ENCODE data around the gene HPS4. TPM values are rescaled to one million over a fixed set of nuclear protein-coding genes. Genes with fewer than 3 reads are reported as not detected.

The HPS4 gene
- total and polyA plus RNA-seq, 2 of the 8 experiments (the other 6 are each of a cell fraction or from before 2014, with no cell fraction given), result 28.0 to 35.2 TPM

- CTCF ChIA-PET (ENCODE audit: partially characterized antibody), result interaction anchor here (0.8 to 3.2 kb wide), 7 partner anchors 8 to 86 kb away, joined by 3 to 19 read pairs (median 4); no protein-coding TSS in a partner anchor
- H4K20me1 ChIP-seq (replicated peaks in 1 of 2; ENCODE audit: control insufficient read depth in 1 of 2, insufficient read depth in 2 of 2, low read length in 2 of 2), result peaks cover 0 to 5% of the 10 kb centered on the region in 2 experiments
- no peaks in the 10 kb centered on the region for H3K79me1 ChIP-seq (ENCODE audit: low read depth, low read length)
- H3K4me2 ChIP-seq (ENCODE audit: insufficient read depth in 1 of 2, low read depth in 2 of 2, low read length in 2 of 2), result no peak overlapping the region
- H2AK5ac ChIP-seq (ENCODE audit: low read depth, low read length), result no peak overlapping the region
- H2AFZ ChIP-seq (ENCODE audit: low read length), result no peak overlapping the region
- no peak for FAIRE-seq
- POLR2A ChIA-PET (ENCODE audit: partially characterized antibody), result interaction anchor here (1.8 kb wide), 1 partner anchor 29 kb away, joined by 7 read pairs; no protein-coding TSS in a partner anchor
- no peak overlapping the region for H2BK120ac ChIP-seq (replicated peaks; ENCODE audit: low read depth, low read length)
- no peak overlapping the region for H4K91ac ChIP-seq (replicated peaks; ENCODE audit: insufficient read length, low read length)
- H3K4me1 ChIP-seq (replicated peaks in 1 of 4; ENCODE audit: control insufficient read depth in 3 of 4, insufficient read depth in 4 of 4, low read length in 3 of 4), result no peaks in the 10 kb centered on the region
- no peak overlapping the region for H3K4me3 ChIP-seq (ENCODE audit: extremely low read depth in 1 of 4, insufficient read depth in 2 of 4, low read depth in 3 of 4, low read length in 4 of 4)
- 96% methylated on average over 7 of the region's 9 CpGs; no CpG with 5 or more reads in 1 of the 2 experiments for WGBS, 2 experiments (ENCODE audit: extremely low coverage in 1 of 2, insufficient coverage in 1 of 2, insufficient read length in 1 of 2, insufficient replicate concordance in 2 of 2, low coverage in 1 of 2, low lambda C conversion rate in 2 of 2, missing lambda C conversion rate in 1 of 2)
- no peak overlapping the region for H3K23ac ChIP-seq (ENCODE audit: insufficient read length)
- H2BK15ac ChIP-seq (ENCODE audit: low read length), result no peak overlapping the region
- H3K27ac ChIP-seq (ENCODE audit: low read depth, low read length), result no peak overlapping the region
- no peak overlapping the region for H3K56ac ChIP-seq (replicated peaks; ENCODE audit: insufficient read length, low read depth, low read length)
- H3K27me3 ChIP-seq (replicated peaks in 1 of 4; ENCODE audit: control insufficient read depth in 3 of 4, extremely low read depth in 1 of 4, insufficient read depth in 3 of 4, low read length in 3 of 4), result no peaks in the 10 kb centered on the region
- H2BK20ac ChIP-seq (ENCODE audit: low read length), result no peak overlapping the region
- H3K18ac ChIP-seq (ENCODE audit: extremely low read depth, low read length), result no peak overlapping the region
- H3K14ac ChIP-seq (ENCODE audit: insufficient read length), result no peak overlapping the region
- peaks cover 4 to 47% (median 15%) of the 10 kb centered on the region in 4 experiments; a peak in 6 of 8 replicates for H3K36me3 ChIP-seq (ENCODE audit: control insufficient read depth in 2 of 4, insufficient read depth in 4 of 4, low read length in 3 of 4)
- no peak overlapping the region for H4K5ac ChIP-seq (ENCODE audit: insufficient read length, low read depth, low read length)
- no peak overlapping the region for H2BK12ac ChIP-seq (ENCODE audit: low read depth, low read length)
- no peaks in the 10 kb centered on the region for H3K79me2 ChIP-seq (ENCODE audit: control insufficient read depth in 1 of 2, insufficient read depth in 2 of 2, low read length in 2 of 2)
- H2BK5ac ChIP-seq (ENCODE audit: low read depth, low read length), result no peak overlapping the region
- H3K9me3 ChIP-seq (ENCODE audit: insufficient read depth in 2 of 2, low read depth in 1 of 2, low read length in 1 of 2), result no peaks in the 10 kb centered on the region
- H3K4ac ChIP-seq (replicated peaks; ENCODE audit: insufficient read length, low read depth, low read length), result no peak overlapping the region
- H3K23me2 ChIP-seq (ENCODE audit: low read depth, low read length), result no peaks in the 10 kb centered on the region
- no peak for DNase-seq (ENCODE audit: low read depth in 1 of 2, low spot score in 2 of 2)
- H3K9ac ChIP-seq (replicated peaks in 1 of 4; ENCODE audit: extremely low read depth in 1 of 4, low read depth in 3 of 4, low read length in 3 of 4), result no peak overlapping the region
- H4K8ac ChIP-seq (ENCODE audit: extremely low read depth, insufficient read depth, low read length), result no peak overlapping the region
- TF ChIP-seq HDAC6 (IDR thresholded peaks at IDR 0.05; ENCODE audit: low read depth, low read length) (no peak), NRF1 (IDR thresholded peaks at IDR 0.05; ENCODE audit: low read depth, low read length) (no peak), GTF2F1 (IDR thresholded peaks at IDR 0.05; ENCODE audit: borderline replicate concordance, low read depth, low read length) (no peak), RAD21 (IDR thresholded peaks at IDR 0.05 in 1 of 2, conservative IDR thresholded peaks at IDR 0.05 in 1 of 2; ENCODE audit: low read depth in 2 of 2, low read length in 2 of 2) (no peak), FOSL1 (IDR thresholded peaks at IDR 0.05; ENCODE audit: insufficient read depth, low read depth, low read length) (no peak), GABPA (IDR thresholded peaks at IDR 0.05; ENCODE audit: borderline replicate concordance, insufficient read depth, low read length) (no peak), SP1 (IDR thresholded peaks at IDR 0.05; ENCODE audit: low read depth, low read length) (no peak), BCL11A (IDR thresholded peaks at IDR 0.05; ENCODE audit: low read depth in 2 of 2, low read length in 2 of 2) (no peak), SRF (IDR thresholded peaks at IDR 0.05; ENCODE audit: low read depth, low read length) (no peak), SP4 (IDR thresholded peaks at IDR 0.05; ENCODE audit: low read length) (no peak), CHD2 (IDR thresholded peaks at IDR 0.05; ENCODE audit: low read length) (no peak), CTCF (IDR thresholded peaks at IDR 0.05; ENCODE audit: control extremely low read depth in 1 of 3, insufficient read depth in 1 of 3, low read depth in 1 of 3, low read length in 3 of 3) (no peak)
These were observed 30.4 kb downstream of the HPS4 start for GRCh38 chr22:26453216-26453615.

All from H1 (cell line).